Ectodermal cell (in vitro differentiated cells): Measurements from ENCODE around the gene UPB1.
"Not testable (repeated sequence)": the region's sequence is repeated elsewhere in the genome, so short reads cannot be mapped to it uniquely, and the experiment has no call there.

ENCODE experiments used
- H3K27ac ChIP-seq: 2 replicates; pipeline ENCODE4 v1.7.0; 2013; ENCODE audit warnings: mild to moderate bottlenecking, low read depth, low read length; ENCODE audit not compliant: insufficient read depth, poor library complexity, severe bottlenecking
- H3K27me3 ChIP-seq: 2 replicates; pipeline ENCODE4 v1.7.0; 2013; ENCODE audit warnings: mild to moderate bottlenecking, low read length; ENCODE audit not compliant: insufficient read depth, control insufficient read depth, poor library complexity, severe bottlenecking
- H3K36me3 ChIP-seq: one replicate; pipeline ENCODE4 v1.7.0; 2013; ENCODE audit warnings: low read length; ENCODE audit not compliant: control insufficient read depth, insufficient read depth
- H3K4me1 ChIP-seq: one replicate; pipeline ENCODE4 v1.7.0; 2013; ENCODE audit warnings: low read length; ENCODE audit not compliant: control insufficient read depth, insufficient read depth
- H3K4me3 ChIP-seq: 2 replicates; pipeline ENCODE4 v1.7.0; 2013; ENCODE audit warnings: low read depth, low read length, control low read depth; ENCODE audit not compliant: insufficient read depth
- H3K9me3 ChIP-seq: 2 replicates; pipeline ENCODE4 v1.7.0; 2013; ENCODE audit warnings: mild to moderate bottlenecking, low read length, moderate library complexity; ENCODE audit not compliant: control insufficient read depth
- WGBS, 2 experiments: methylation state at CpG; one replicate each; pipeline ENCODE4 v1.1.7; 2013; ENCODE audit warnings: missing lambda C conversion rate in 2 of 2; 5-methylcytosine and 5-hydroxymethylcytosine counted together

UPB1 gene

DNA sequence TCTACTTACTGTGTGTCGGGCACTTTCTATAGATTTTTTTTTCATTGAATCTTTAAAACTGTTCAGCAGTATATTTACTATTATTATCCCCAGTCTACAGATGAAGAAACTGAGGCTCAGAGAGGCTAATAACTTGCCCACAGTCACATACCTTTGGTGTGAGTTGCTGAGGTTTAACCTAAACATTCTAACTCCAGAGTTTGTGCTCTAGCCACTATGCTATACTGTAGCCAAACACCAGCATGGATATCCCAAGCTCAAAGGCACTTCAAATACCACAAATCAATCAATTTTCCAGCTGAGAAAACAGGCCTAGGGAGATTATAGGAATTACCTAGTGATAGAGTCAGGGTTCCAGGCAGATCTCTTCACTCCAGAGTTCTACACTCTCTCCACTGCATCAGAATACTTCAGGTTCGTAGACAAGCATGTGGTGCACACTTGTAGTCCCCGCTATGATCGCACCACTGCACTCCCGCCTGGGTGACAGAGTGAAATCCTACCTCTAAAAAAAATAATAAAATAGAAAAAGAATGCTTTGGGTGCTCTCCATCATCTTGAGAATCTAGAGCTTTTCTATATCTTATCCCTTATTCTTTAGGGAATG lies 20.4 kb upstream of the UPB1 start:
- H3K9me3 ChIP-seq = no peaks in the 10 kb centered on the region
- 73 to 90% methylated on average over 2 to 4 of the region's 5 CpGs for WGBS, 2 experiments
- no peak overlapping the region for H3K27ac ChIP-seq
- no peaks in the 10 kb centered on the region for H3K4me1 ChIP-seq
- H3K4me3 ChIP-seq = no peak overlapping the region
- no peaks in the 10 kb centered on the region for H3K27me3 ChIP-seq
- no peaks in the 10 kb centered on the region for H3K36me3 ChIP-seq

DNA sequence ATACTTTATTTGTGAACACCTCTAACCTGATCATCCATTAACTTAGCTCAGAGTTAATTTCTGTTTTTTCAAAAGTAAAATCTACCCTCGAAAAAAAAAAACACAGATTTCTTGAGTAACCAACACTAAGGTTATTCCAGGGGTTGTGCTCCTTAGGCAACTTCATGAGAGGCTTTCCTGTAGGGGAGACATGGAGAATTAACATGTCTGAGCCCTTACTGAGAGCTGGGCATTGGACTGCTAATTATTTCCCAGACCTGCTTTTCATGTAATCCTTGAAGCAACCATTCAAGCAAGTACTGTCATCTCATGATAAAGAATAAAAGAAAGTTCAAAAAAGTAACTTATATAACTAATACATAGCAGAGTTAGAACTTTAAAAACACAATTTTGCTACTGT lies 13.5 kb upstream of the UPB1 start:
- Histone ChIP-seq H3K4me3 (no peak overlapping the region), H3K4me1 (no peaks in the 10 kb centered on the region), H3K27ac (no peak overlapping the region), H3K9me3 (no peaks in the 10 kb centered on the region), H3K27me3 (no peaks in the 10 kb centered on the region), H3K36me3 (no peaks in the 10 kb centered on the region)
- 20 to 29% methylated on average over 1 of the region's 1 CpG for WGBS, 2 experiments

DNA sequence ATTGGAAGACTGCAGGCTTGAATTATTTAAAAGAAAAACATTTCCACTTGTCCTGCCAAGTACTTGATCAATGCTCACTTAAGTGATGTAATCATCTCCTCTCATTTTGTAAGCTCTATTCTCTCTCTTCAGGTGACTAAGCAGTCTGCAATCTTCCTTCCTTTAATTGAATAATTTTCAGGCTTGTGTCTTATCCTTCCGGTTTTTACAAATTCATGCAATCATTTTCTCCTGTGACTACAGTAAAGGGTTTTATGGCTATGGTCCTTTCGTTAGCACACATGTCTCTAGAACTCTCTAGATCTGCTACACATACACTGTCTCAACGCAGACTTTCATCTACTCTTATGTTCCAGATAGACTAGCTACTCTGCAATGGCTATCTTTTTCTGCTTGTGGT lies 12.6 kb upstream of the UPB1 start:
- Histone ChIP-seq H3K4me3 (no peak overlapping the region), H3K36me3 (no peaks in the 10 kb centered on the region), H3K9me3 (no peaks in the 10 kb centered on the region), H3K4me1 (no peaks in the 10 kb centered on the region), H3K27me3 (no peaks in the 10 kb centered on the region), H3K27ac (no peak overlapping the region)
- WGBS, 2 experiments = 90% methylated on average over 3 of the region's 3 CpGs

GRCh38 chr22:24482998-24483397 lies 12.1 kb upstream of the UPB1 start:
- Histone ChIP-seq H3K36me3 (no peaks in the 10 kb centered on the region), H3K4me3 (no peak overlapping the region), H3K9me3 (no peaks in the 10 kb centered on the region), H3K27ac (no peak overlapping the region), H3K27me3 (no peaks in the 10 kb centered on the region), H3K4me1 (no peaks in the 10 kb centered on the region)
- WGBS, 2 experiments = 87 to 90% methylated on average over 2 of the region's 2 CpGs

- Histone ChIP-seq H3K36me3 (no peaks in the 10 kb centered on the region), H3K27me3 (no peaks in the 10 kb centered on the region), H3K9me3 (no peaks in the 10 kb centered on the region), H3K4me1 (no peaks in the 10 kb centered on the region), H3K27ac (no peak overlapping the region), H3K4me3 (no peak overlapping the region)
- WGBS, 2 experiments = 75 to 76% methylated on average over 5 of the region's 5 CpGs
These were observed 11.1 kb upstream of the UPB1 start for GRCh38 chr22:24483976-24484545.

DNA sequence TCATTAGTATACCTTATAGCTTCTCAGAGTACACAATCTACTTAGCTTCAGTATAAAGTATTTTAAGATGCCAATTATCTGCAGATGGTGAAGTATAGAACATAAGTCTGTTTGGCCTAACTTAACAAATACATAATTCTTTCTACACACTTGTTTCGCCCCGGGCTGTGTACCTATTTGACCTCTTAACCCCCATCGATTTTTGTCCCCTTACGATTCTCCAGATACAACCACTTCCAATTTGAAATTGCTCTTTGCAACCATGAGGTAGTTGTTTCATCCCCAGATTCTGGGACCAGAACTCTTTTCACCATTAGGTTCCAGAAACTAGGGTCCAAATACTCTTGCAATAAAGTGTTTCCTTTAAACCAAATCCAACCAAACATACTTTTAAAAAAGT lies 10.0 kb upstream of the UPB1 start:
- no peak overlapping the region for H3K4me3 ChIP-seq
- no peaks in the 10 kb centered on the region for H3K9me3 ChIP-seq
- H3K27me3 ChIP-seq = no peaks in the 10 kb centered on the region
- H3K36me3 ChIP-seq = no peaks in the 10 kb centered on the region
- no peaks in the 10 kb centered on the region for H3K4me1 ChIP-seq
- no peak overlapping the region for H3K27ac ChIP-seq
- 94 to 95% methylated on average over 4 of the region's 4 CpGs for WGBS, 2 experiments

DNA sequence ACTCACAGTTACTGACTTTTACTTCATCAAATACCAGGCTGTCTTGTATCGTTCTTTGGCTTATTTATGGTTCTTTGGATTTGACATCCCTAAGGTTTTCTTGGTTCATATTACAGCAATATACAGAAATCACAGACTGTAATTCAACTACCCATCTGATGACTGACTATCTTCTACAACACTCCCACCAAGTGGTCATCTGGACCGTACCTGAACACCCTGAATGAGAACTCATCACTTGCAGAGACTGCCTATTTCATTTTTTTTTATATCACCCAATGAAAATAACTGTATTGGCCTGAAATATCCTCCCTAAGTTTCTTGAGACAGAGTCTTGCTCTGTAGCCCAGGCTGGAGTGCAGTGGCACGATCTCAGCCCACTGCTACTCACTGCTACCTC lies 9.5 kb upstream of the UPB1 start:
- no peak overlapping the region for H3K27ac ChIP-seq
- H3K27me3 ChIP-seq = no peaks in the 10 kb centered on the region
- H3K4me3 ChIP-seq = no peak overlapping the region
- 56 to 62% methylated on average over 3 of the region's 3 CpGs for WGBS, 2 experiments
- H3K4me1 ChIP-seq = no peaks in the 10 kb centered on the region
- H3K36me3 ChIP-seq = no peaks in the 10 kb centered on the region
- no peaks in the 10 kb centered on the region for H3K9me3 ChIP-seq

DNA sequence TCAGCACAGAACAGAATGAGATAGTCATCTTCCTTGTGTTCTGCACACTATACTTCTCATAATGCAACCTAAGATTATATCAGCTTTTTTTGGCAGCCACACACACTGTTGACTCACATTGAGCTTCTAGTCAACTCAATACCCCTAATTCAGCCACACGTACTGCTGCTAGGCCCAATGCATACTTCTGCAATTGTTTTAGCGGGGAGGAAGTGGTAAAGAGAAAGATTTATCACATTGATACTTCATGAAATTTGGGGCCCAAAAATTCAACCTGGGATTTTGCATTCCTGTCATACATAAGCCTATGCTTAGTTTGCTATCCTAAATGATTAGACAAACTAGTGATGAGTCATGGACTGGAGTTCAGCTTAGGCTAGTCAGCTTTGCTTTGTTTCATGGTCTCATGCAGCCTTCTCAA lies 8.6 kb upstream of the UPB1 start:
- Histone ChIP-seq H3K4me1 (no peaks in the 10 kb centered on the region), H3K36me3 (no peaks in the 10 kb centered on the region), H3K27me3 (peaks cover 4% of the 10 kb centered on the region), H3K9me3 (no peaks in the 10 kb centered on the region), H3K27ac (no peak overlapping the region), H3K4me3 (no peak overlapping the region)
- WGBS, 2 experiments = 84 to 100% methylated on average over 2 of the region's 2 CpGs

DNA sequence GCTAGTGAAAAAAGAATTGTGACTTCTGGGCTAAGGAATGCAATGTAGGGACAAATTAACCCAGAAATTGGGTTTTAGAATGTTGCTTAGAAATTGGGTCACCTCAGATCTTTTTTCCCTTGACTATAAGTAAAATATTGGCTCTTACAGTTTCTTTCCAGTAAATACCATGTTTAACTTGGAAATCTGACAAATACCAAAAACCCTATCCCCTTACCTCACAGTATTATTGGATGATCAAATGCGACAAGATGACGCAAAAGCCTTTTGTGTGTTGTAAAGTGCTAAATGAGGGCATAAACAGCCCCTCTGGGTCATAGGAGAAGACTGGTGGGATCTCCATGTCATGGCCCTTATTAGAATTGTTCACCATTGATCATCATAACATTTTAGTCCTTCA lies 6.1 kb upstream of the UPB1 start:
- no peaks in the 10 kb centered on the region for H3K9me3 ChIP-seq
- WGBS, 2 experiments = 45% methylated on average over 2 of the region's 2 CpGs; no CpG with 5 or more reads in 1 of the 2 experiments

DNA sequence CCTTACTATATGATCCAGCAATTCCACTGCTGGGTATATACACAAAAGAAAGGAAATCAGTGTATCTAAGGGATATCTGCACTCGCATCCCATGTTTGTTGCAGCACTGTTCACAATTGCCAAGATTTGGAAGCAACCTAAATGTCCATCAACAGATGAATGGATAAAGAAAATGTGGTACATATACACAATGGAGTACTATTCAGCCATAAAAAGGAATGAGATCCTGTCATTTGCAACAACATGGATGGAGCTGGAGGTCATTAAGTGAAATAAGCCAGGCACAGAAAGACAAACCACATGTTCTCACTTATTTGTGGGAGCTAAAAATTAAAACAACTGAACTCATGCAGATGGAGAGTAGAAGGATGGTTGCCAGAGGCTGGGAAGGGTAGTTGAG lies 5.7 kb upstream of the UPB1 start:
- not testable (repeated sequence) for H3K4me3 ChIP-seq, H3K9me3 ChIP-seq, H3K27ac ChIP-seq, H3K36me3 ChIP-seq, H3K4me1 ChIP-seq
- H3K27me3 ChIP-seq = peaks cover 33% of the 10 kb centered on the region
- 92 to 95% methylated on average over 1 of the region's 1 CpG for WGBS, 2 experiments

More for the DNA sequence above, 6.1 kb upstream of the UPB1 start:
- Histone ChIP-seq H3K36me3 (no peaks in the 10 kb centered on the region), H3K4me1 (no peaks in the 10 kb centered on the region), H3K4me3 (no peak overlapping the region), H3K27ac (no peak overlapping the region), H3K27me3 (peaks cover 28% of the 10 kb centered on the region)
